HG03196 (cell line): ENCODE measurements around the gene SLC41A3.
"Not testable (repeated sequence)": the region's sequence is repeated elsewhere in the genome, so short reads cannot be mapped to it uniquely, and the experiment has no call there.

Experiments
- ATAC-seq: cut with Tn5 transposase; IDR thresholded peaks from one replicate; pipeline ENCODE4 v1.9.1; 2021; ENCODE audit not compliant: unreplicated experiment

Gene SLC41A3

DNA sequence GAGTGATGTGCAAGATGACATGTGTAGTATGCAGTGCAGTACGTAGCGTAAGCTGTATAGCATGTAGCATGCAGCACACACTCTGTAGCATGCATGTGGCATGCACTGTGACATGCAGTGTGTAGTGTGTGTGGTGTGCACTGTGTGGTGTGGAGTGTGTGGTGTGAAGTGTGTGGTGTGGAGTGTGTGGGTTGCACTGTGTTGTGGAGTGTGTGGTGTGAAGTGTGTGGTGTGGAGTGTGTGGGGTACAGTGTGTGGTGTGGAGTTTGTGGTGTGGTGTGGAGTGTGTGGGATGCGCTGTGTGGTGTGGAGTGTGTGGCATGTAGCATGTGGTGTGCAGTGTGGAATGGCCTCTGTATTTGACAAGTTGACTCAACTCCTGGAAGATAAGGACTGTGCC lies 75.7 kb downstream of the SLC41A3 start:
- no peak for ATAC-seq

- no peak for ATAC-seq
These were observed 78.0 kb downstream of the SLC41A3 start for GRCh38 chr3:126005951-126006350.

GRCh38 chr3:126004692-126005091 lies 79.2 kb downstream of the SLC41A3 start:
- ATAC-seq: no peak

GRCh38 chr3:126004217-126004616 lies 79.7 kb downstream of the SLC41A3 start:
- ATAC-seq: no peak

DNA sequence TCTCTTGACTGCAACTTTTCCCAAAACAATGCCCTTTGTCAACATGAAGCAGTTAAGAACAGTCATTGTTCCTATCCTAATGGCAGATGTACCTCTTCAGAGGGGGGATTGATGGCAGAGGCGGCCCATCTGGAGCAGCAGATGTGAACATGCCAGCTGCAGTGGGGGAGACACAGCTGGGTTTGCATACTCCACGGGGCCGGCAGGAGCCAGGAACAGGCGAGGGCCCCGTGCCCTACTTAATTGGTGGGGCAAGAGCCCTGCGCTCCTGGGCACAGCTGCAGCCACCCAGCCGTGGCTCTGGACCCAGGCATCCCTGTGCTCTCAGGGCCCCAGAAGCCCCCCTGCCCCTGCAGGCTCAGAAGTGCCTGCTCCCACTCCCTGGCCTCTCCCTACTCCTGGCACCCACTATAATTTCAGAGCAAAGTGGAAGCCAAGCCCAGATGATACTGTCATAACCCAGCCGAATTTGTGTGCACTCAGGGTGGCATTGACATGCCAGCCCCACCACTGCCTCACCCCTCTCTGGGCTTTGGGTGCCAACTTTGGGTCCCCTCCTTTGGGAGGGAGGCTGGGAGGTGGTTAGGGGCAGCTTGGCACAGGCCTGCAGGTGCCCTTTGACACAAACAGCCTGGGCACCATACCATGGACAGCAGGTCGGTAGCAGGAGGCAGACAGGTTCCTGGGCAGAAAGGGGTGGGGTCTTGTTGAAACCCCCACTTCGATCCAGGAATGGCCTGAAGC lies 80.3 kb downstream of the SLC41A3 start:
- no peak for ATAC-seq

DNA sequence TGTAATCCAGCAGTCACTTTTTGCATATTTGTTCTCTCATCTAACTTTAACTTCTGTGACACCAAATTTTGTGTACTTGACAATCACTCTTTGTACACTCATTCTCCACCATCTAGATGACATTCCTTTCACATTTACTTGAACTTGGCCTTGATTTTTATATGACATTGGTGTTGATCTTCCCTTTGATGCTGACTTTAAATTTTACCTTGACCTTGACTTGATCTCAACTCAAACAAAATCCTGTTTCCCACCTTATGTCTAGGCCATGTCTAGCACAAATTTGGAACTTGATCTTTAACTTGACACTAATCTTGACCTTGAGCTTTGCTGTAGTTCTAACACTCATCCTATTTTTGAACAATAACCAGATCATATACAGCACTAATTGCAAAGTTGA lies 81.7 kb downstream of the SLC41A3 start:
- no peak for ATAC-seq

- ATAC-seq: not testable (repeated sequence)
These were observed 87.2 kb downstream of the SLC41A3 start for GRCh38 chr3:125996751-125997150.

DNA sequence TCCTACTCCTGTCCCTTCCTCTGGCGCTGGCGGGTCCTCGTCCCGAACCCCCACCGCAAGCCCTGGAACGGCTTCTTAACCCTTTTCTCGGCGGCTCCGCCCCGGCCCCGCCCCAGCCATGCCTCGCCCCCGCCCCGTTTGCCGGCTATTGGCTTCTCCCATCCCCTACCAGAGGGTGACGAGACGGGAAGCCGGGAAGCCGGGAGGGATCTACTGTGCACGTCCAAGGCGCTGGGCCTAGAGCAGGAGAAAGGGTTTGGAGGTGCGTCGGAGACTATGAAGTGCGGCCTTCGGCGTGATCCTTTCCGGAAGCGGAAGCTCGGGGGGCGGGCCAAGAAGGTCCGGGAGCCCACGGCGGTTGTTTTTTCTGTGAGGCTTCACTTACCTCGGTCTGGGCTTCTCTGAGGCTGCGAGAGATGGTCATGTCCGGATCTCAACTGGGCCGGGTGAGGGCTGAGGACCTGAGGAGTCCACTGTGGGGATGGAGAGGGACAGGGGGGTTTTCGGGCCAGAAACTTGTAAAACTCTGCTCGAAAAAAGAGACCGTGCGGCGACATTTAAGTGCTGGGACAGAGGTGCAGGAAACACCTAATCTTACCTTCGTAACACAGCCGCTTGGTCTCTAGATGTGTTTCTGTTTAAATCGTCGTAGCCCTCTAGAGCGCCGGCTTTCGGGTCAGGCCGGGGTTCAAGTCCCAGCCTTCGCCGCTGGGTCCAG lies 93.5 kb downstream of the SLC41A3 start:
- peak; percentile 89 for ATAC-seq

DNA sequence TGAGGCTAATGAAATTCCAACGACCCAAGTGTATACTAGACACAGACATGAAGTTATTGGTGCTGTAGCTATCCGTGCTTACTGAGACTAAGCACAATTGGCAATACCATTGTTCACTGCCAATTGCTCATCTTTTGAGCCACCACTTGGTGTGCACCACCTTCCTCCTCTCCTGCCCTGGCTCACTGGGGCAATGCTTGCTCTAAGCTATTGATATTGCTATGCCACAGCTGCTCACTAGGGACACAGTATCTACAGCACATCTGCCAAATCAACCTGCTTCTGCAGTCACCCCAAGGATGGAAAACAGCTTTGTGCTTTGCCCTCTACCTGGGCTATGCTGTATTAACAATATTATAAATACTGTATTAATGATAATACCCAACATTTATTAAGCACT lies 99.0 kb downstream of the SLC41A3 start:
- ATAC-seq: not testable (repeated sequence)

GRCh38 chr3:125977104-125977503 lies 106.8 kb downstream of the SLC41A3 start:
- ATAC-seq: not testable (repeated sequence)

DNA sequence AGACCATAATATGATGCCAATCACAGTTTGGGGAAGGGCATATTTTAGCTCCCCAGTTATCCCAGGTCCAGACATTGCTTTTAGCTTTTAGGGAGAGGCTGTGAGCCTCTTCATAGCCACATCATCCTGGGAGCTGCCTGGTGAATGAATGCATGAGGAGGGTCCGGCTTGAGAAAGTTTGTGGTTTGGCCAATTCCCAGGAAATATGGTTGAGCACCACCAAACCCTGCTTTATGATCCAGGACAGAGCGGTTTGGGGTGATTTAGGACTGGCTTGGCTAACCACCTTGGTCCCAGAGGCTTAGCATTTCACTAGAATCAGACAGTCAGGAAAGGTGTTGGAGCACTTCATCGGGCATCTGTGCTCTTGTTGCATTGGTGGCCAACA lies 107.9 kb downstream of the SLC41A3 start:
- not testable (repeated sequence) for ATAC-seq

DNA sequence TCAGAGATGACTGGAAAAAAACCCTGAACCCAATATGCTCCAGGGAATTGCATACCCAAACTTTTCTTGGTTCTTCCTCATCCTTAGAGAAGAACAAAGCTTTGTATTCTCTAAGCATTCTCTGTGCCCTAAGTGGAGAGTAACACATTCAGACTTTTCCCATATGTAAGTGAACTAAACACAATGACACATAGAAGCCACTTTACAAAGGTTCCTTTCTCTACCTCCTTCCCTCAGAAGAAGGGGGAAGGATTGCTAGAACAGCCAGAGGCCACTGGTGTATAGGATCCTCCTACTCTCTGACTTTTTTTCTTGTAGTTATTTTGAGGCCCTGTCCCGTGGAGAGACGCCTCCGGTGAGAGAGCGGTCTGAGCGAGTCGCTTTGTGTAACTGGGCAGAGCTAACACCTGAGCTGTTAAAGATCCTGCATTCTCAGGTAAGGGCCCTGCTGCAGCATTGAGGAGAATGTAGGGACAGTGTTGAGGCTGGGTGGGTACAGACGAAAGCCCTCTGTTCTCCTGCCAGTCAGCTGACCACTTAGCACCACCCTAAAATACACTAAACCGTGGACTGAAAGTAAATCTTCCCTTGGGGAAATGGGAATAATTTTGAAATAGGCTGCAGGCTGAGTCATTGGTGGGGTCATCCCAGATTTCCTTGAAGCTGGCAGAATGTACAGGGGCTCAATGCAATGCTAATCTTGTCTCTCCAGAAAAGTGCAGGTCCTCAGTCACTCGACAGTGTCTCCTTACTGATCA lies 108.5 kb downstream of the SLC41A3 start:
- not testable (repeated sequence) for ATAC-seq

- ATAC-seq: not testable (repeated sequence)
These were observed 111.7 kb downstream of the SLC41A3 start for GRCh38 chr3:125971997-125972944.

DNA sequence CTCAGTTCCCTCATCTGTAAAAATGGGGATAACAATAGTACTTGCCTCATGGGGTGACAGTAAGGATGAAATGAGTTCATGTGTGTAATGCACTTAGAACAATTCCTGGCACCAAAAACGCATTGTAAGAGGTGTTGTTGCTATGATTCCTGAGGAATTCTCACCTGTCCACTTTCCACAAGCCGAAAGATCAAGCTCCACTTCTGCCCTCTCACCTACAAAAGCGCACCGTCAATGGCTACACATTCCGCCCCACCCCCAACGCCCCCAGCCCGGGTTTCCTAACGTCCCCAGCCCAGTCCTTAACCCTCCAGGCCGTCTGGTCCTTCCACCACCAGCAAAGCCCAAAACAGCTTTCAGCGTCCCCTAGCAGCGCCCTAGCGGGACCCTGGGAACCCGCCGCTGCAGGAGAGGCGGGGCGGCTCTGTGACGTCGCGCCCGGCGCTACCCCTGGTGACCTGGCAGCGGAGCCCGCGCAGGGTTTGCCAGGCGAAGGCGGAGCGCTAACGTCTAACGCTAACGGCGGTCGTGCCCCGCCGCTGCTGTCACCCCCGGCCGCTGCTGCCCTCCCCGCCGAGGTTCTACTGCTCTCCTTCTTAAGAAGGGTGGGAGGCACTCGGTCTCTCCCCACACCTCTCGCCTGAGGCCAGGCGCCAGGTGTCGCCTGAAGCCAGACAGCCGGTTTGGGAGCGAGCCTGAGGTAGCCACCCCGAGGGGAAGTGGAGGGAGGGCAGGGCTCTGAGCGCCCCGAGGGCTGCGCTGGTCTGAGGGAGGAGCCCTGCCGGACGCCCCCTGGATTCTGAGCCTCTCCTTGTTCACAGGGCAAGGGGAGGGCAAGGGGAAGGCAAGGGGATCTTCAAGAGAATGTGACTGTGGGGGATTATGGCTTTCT lies 115.0 kb downstream of the SLC41A3 start, which contains the start of gene ROPN1B:
TSS of gene ROPN1B (plus strand) at position 478 of the 892 bp plus-strand sequence. CDS start 2,877 bp downstream, outside the sequence.
- not testable (repeated sequence) for ATAC-seq

DNA sequence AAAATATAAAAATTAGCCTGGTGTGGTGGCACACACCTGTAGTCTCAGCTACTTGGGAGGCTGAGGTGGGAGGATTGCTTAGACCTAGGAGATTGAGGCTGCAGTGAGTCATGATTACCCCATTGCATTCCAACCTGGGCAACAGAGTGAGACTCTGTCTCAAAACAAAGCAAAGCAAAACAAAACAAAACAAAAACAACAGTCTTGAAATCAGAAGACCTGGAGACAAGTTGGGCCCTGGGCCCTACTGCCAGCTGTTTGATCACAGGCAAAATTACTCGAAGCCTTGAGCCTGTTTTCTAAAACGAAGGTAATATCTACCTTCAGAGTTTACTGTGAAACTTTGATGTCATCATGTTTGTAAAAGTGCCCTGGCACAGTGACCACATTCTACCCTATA lies 115.8 kb downstream of the SLC41A3 start:
- ATAC-seq: not testable (repeated sequence)

DNA sequence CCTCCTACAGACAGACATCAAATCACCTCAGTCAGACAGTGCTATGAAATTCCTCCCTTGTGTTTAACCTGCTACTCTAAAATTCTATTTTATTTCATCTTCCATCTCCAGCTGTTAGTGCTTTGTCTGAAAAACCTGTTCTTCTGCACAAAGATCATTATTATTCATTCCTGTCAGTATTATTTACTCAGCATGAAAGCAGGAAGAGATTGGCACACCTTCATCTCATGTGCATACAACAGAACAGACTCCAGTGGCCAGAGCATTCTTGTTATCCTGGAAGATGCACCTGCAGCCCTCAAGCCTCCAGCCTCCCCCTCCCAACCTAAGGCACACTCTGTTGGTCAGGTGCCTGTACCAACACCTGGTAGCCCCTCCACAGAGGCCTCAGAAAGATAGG lies 116.8 kb downstream of the SLC41A3 start:
- no peak for ATAC-seq

GRCh38 chr3:125965505-125965904 lies 118.4 kb downstream of the SLC41A3 start:
- no peak for ATAC-seq

DNA sequence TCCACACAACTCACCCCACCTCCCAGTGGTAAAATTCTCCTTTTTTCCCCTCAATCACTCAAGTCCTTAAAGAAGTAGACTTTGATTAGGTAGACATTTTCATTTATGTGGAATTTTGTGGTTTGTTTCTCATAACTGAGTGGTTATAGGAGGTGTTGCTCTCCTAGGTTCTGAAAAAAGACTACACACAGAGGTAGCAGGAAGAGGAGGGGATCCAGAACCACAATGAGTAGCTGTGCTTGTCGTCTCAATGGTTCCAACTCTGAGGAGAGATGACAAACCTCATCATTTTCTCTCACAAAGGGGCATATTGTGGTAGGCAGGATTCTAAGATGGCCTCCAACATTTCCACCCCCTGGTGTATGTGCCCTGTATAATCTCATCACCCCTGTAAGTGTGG lies 120.1 kb downstream of the SLC41A3 start:
- not testable (repeated sequence) for ATAC-seq

DNA sequence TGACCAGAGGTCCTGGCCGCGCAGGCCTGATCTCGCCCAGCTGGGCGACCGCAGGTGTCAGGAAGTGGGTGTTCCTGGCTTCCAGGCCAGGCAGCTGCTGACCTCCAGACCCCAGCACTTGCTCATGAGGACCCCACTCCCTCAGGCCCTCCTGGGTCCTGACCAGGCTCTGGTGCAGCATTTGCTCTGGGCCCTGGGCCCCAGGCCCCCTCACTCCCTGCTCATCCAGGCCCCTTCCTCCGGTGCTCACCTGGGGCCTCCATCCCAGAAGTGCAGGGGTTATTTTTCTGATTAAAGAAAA lies 122.7 kb downstream of the SLC41A3 start:
- no peak for ATAC-seq
